HepG2 (cell line): ENCODE data around the gene CEMP1. TPM values are rescaled to one million over a fixed set of nuclear protein-coding genes. Genes with fewer than 3 reads are reported as not detected.
"Not testable (repeated sequence)": the region's sequence is repeated elsewhere in the genome, so short reads cannot be mapped to it uniquely, and the experiment has no call there.

Source experiments
- DMAP1 ChIP-seq: IDR thresholded peaks from 2 replicates; pipeline ENCODE4 v1.6.1; 2016
- GABPA ChIP-seq, 2 experiments: IDR thresholded peaks; 2 replicates each; pipeline ENCODE4 v1.6.1; 2011 to 2016; ENCODE audit warnings: low read depth in 2 of 2, low read length in 1 of 2, missing biosample characterization in 1 of 2, missing genetic modification characterization in 1 of 2
- KMT2A ChIP-seq: sonication (generic); formaldehyde crosslinking; IDR thresholded peaks from 2 replicates; pipeline ENCODE4 v1.4.0; 2020; ENCODE audit warnings: missing genetic modification reagents
- MXD4 ChIP-seq: IDR thresholded peaks from 2 replicates; pipeline ENCODE4 v1.6.1; 2016; ENCODE audit warnings: mild to moderate bottlenecking, missing biosample characterization, missing genetic modification reagents
- SRY ChIP-seq: sonication (generic); formaldehyde crosslinking; IDR thresholded peaks from 2 replicates; pipeline ENCODE4 v1.8.0; 2022; ENCODE audit warnings: mild to moderate bottlenecking, missing genetic modification reagents
- ZNF766 ChIP-seq: sonication (generic); formaldehyde crosslinking; IDR thresholded peaks from 2 replicates; pipeline ENCODE4 v1.5.0; 2020; ENCODE audit warnings: missing genetic modification reagents, borderline replicate concordance
- polyA plus RNA-seq, 8 experiments: library from polyadenylated mRNA; depleted of rRNA in 3 of 8; stranded (reverse) in 7 of 8; unstranded in 1 of 8; fragments of >200 nt; fragmentation: Illumina TruSeq in 4 of 8; extraction: Trizol in 4 of 8; gene quantifications; 2 replicates each; pipeline versions ENCODE4 v1.2.1 to v1.2.3, GENCODE V29; 2011 to 2016; ENCODE audit warnings: low read depth in 4 of 8, missing spikeins in 1 of 8, mixed read lengths in 1 of 8; ENCODE audit not compliant: insufficient read depth in 1 of 8
- total RNA-seq, 5 experiments: library from RNA; depleted of rRNA; stranded (reverse); fragments of >200 nt; fragmentation: Illumina TruSeq; extraction: Trizol; gene quantifications; 2 replicates each; pipeline ENCODE4 v1.2.3, GENCODE V29; 2016; ENCODE audit warnings: low read depth in 1 of 5
- TF ChIP-seq, protein P1 (sequence below): sonication (generic); formaldehyde crosslinking; IDR thresholded peaks from 2 replicates; pipeline ENCODE4 v1.4.0; 2020; ENCODE audit warnings: mild to moderate bottlenecking, missing genetic modification reagents
- TF ChIP-seq, protein P2 (sequence below): sonication (generic); formaldehyde crosslinking; IDR thresholded peaks from 2 replicates; pipeline ENCODE4 v1.5.1; 2020; ENCODE audit warnings: mild to moderate bottlenecking, missing genetic modification reagents, moderate library complexity

Gene CEMP1
- total and polyA plus RNA-seq, 2 of the 13 experiments (the other 11 are each of a cell fraction or from before 2014, with no cell fraction given): not detected

DNA sequence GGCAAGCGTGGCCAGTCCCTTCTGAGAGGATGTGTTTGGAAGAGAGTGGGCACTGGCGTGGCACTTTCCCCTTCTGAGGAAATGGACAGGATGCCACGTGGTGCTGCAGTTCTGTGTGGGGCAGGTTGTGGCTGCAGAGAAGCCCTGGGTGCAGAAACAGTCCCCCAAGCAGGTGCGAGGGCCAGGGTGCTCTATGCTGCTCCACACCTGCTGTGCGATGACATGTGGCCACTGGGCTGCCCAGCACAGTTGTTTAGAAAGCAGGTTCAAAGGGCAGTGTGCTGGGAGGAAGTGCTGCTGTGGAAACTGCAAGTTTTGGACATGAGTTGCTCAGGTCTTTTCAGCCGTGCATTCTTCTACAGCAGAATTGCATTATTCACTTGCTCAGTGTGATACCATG, 10.2 kb upstream of the CEMP1 start (continued):
- TF ChIP-seq, protein P1, sequence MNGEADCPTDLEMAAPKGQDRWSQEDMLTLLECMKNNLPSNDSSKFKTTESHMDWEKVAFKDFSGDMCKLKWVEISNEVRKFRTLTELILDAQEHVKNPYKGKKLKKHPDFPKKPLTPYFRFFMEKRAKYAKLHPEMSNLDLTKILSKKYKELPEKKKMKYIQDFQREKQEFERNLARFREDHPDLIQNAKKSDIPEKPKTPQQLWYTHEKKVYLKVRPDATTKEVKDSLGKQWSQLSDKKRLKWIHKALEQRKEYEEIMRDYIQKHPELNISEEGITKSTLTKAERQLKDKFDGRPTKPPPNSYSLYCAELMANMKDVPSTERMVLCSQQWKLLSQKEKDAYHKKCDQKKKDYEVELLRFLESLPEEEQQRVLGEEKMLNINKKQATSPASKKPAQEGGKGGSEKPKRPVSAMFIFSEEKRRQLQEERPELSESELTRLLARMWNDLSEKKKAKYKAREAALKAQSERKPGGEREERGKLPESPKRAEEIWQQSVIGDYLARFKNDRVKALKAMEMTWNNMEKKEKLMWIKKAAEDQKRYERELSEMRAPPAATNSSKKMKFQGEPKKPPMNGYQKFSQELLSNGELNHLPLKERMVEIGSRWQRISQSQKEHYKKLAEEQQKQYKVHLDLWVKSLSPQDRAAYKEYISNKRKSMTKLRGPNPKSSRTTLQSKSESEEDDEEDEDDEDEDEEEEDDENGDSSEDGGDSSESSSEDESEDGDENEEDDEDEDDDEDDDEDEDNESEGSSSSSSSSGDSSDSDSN (CRISPR knock-in tag): 0 out of 2 replicates have a peak, but pooled peaks have one; percentile 29
- TF ChIP-seq KMT2A (CRISPR knock-in tag) (peak; percentile 59; the same call in 1 of the 2 replicates), ZNF766 (CRISPR knock-in tag) (peak; percentile 71; the same call in 1 of the 2 replicates), GABPA (CRISPR knock-in tag; IDR thresholded peaks at IDR 0.05; ENCODE audit: low read depth) (peak; percentile 42; the same call in 1 of the 2 replicates), SRY (CRISPR knock-in tag) (0 out of 2 replicates have a peak, but pooled peaks have one; percentile 54), MXD4 (peak; percentile 84), DMAP1 (CRISPR knock-in tag) (peak; percentile 73)
- not testable (repeated sequence) for TF ChIP-seq GABPA (IDR thresholded peaks at IDR 0.05; ENCODE audit: low read depth, low read length)
- TF ChIP-seq, protein P2, sequence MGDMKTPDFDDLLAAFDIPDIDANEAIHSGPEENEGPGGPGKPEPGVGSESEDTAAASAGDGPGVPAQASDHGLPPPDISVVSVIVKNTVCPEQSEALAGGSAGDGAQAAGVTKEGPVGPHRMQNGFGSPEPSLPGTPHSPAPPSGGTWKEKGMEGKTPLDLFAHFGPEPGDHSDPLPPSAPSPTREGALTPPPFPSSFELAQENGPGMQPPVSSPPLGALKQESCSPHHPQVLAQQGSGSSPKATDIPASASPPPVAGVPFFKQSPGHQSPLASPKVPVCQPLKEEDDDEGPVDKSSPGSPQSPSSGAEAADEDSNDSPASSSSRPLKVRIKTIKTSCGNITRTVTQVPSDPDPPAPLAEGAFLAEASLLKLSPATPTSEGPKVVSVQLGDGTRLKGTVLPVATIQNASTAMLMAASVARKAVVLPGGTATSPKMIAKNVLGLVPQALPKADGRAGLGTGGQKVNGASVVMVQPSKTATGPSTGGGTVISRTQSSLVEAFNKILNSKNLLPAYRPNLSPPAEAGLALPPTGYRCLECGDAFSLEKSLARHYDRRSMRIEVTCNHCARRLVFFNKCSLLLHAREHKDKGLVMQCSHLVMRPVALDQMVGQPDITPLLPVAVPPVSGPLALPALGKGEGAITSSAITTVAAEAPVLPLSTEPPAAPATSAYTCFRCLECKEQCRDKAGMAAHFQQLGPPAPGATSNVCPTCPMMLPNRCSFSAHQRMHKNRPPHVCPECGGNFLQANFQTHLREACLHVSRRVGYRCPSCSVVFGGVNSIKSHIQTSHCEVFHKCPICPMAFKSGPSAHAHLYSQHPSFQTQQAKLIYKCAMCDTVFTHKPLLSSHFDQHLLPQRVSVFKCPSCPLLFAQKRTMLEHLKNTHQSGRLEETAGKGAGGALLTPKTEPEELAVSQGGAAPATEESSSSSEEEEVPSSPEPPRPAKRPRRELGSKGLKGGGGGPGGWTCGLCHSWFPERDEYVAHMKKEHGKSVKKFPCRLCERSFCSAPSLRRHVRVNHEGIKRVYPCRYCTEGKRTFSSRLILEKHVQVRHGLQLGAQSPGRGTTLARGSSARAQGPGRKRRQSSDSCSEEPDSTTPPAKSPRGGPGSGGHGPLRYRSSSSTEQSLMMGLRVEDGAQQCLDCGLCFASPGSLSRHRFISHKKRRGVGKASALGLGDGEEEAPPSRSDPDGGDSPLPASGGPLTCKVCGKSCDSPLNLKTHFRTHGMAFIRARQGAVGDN (CRISPR knock-in tag): peak; percentile 97
